GM23338 (cell line): ENCODE results near the gene IMP3. TPM values are rescaled to one million over a fixed set of nuclear protein-coding genes. Genes with fewer than 3 reads are reported as not detected.

Experiments
- ATAC-seq: fragments of 200-7000 bp; cut with Tn5 transposase; 3 replicates; pipeline ENCODE4 v1.9.1; 2020
- DNase-seq: peaks from one replicate; pipeline ENCODE4 v3.0.0-alpha.2; 2015; ENCODE audit warnings: low spot score
- H2AFZ ChIP-seq: fragments of 200-600 bp; sonication (generic); 2 replicates; pipeline ENCODE4 v1.8.0; 2016; ENCODE audit warnings: antibody characterized with exemption, mild to moderate bottlenecking, moderate library complexity
- H3F3A ChIP-seq: fragments of 200-600 bp; sonication (generic); replicated peaks from 2 replicates; pipeline ENCODE4 v1.8.0; 2017; ENCODE audit warnings: antibody characterized with exemption, mixed run types, low read depth
- H3K27ac ChIP-seq: fragments of 200-600 bp; sonication (generic); 2 replicates; pipeline ENCODE4 v1.6.1; 2016; ENCODE audit warnings: low read depth
- H3K27me3 ChIP-seq: fragments of 200-600 bp; sonication (generic); 2 replicates; pipeline ENCODE4 v1.8.0; 2016; ENCODE audit warnings: mild to moderate bottlenecking, mixed run types, moderate library complexity; ENCODE audit not compliant: insufficient read depth
- H3K36me3 ChIP-seq: fragments of 200-600 bp; sonication (generic); 2 replicates; pipeline ENCODE4 v1.8.0; 2016; ENCODE audit warnings: mild to moderate bottlenecking; ENCODE audit not compliant: insufficient read depth
- H3K4me1 ChIP-seq: fragments of 200-600 bp; sonication (generic); 2 replicates; pipeline ENCODE4 v1.8.0; 2016; ENCODE audit warnings: mild to moderate bottlenecking, moderate library complexity; ENCODE audit not compliant: insufficient read depth
- H3K4me2 ChIP-seq: fragments of 200-600 bp; sonication (generic); 2 replicates; pipeline ENCODE4 v1.7.1; 2017; ENCODE audit warnings: mixed run types
- H3K4me3 ChIP-seq: fragments of 200-600 bp; sonication (generic); 2 replicates; pipeline ENCODE4 v1.6.1; 2016; ENCODE audit warnings: mixed run types
- H3K79me2 ChIP-seq: fragments of 200-600 bp; sonication (generic); replicated peaks from 2 replicates; pipeline ENCODE4 v1.8.0; 2017; ENCODE audit warnings: mild to moderate bottlenecking; ENCODE audit not compliant: insufficient read depth
- H3K9me2 ChIP-seq: fragments of 200-600 bp; sonication (generic); 2 replicates; pipeline ENCODE4 v1.8.0; 2017; ENCODE audit not compliant: insufficient read depth
- H4K20me1 ChIP-seq: fragments of 200-600 bp; sonication (generic); replicated peaks from 2 replicates; pipeline ENCODE4 v1.8.0; 2017; ENCODE audit warnings: mild to moderate bottlenecking; ENCODE audit not compliant: insufficient read depth
- H3K27ac Mint-ChIP-seq: 2 replicates; pipeline ENCODE4 v1.8.0; 2020; ENCODE audit warnings: inconsistent platforms, mild to moderate bottlenecking, moderate library complexity, mixed read lengths
- H3K27me3 Mint-ChIP-seq: 3 replicates; pipeline ENCODE4 v1.8.0; 2022; ENCODE audit warnings: low read depth, mild to moderate bottlenecking, moderate library complexity, mixed read lengths, inconsistent platforms; ENCODE audit not compliant: insufficient read depth, poor library complexity
- H3K36me3 Mint-ChIP-seq: 3 replicates; pipeline ENCODE4 v1.8.0; 2021; ENCODE audit warnings: low read depth, mild to moderate bottlenecking, inconsistent platforms, moderate library complexity, mixed read lengths
- H3K4me1 Mint-ChIP-seq: 3 replicates; pipeline ENCODE4 v1.8.0; 2020; ENCODE audit warnings: mild to moderate bottlenecking, inconsistent platforms, mixed read lengths
- H3K4me3 Mint-ChIP-seq: 3 replicates; pipeline ENCODE4 v1.8.0; 2021; ENCODE audit warnings: moderate library complexity, mild to moderate bottlenecking, inconsistent platforms, mixed read lengths
- H3K9me3 Mint-ChIP-seq: 3 replicates; pipeline ENCODE4 v1.8.0; 2020; ENCODE audit warnings: moderate library complexity, mild to moderate bottlenecking, inconsistent platforms, mixed read lengths
- CREB1 ChIP-seq: fragments of 250-450 bp; sonication (Bioruptor Pico); IDR thresholded peaks from 2 replicates; pipeline ENCODE4 v1.5.0; 2020; ENCODE audit warnings: low read depth, mild to moderate bottlenecking, moderate library complexity
- ETS1 ChIP-seq: IDR thresholded peaks from 2 replicates; pipeline ENCODE4 v1.6.1; 2016; ENCODE audit warnings: antibody characterized with exemption
- EZH2 ChIP-seq: fragments of 200-600 bp; sonication (generic); IDR thresholded peaks from one replicate; pipeline ENCODE4 v1.8.0; 2017; ENCODE audit warnings: antibody characterized with exemption, mild to moderate bottlenecking, low read depth; ENCODE audit not compliant: unreplicated experiment
- EZH2phosphoT487 ChIP-seq: fragments of 200-600 bp; sonication (generic); IDR thresholded peaks from one replicate; pipeline ENCODE4 v1.8.1; 2018; ENCODE audit warnings: antibody characterized with exemption; ENCODE audit not compliant: unreplicated experiment
- JUNB ChIP-seq: IDR thresholded peaks from one replicate; pipeline ENCODE4 v1.6.1; 2016; ENCODE audit warnings: antibody characterized with exemption; ENCODE audit not compliant: unreplicated experiment
- NANOG ChIP-seq: IDR thresholded peaks from 2 replicates; pipeline ENCODE4 v1.6.1; 2016; ENCODE audit warnings: antibody characterized with exemption, borderline replicate concordance
- POLR2AphosphoS5 ChIP-seq: IDR thresholded peaks from 2 replicates; pipeline ENCODE4 v1.6.1; 2016; ENCODE audit warnings: antibody characterized with exemption, low read depth
- REST ChIP-seq: IDR thresholded peaks from one replicate; pipeline ENCODE4 v1.6.1; 2018; ENCODE audit warnings: antibody characterized with exemption; ENCODE audit not compliant: unreplicated experiment
- STAT1 ChIP-seq: IDR thresholded peaks from one replicate; pipeline ENCODE4 v1.6.1; 2016; ENCODE audit warnings: antibody characterized with exemption; ENCODE audit not compliant: unreplicated experiment
- ZNF114 ChIP-seq: fragments of 250-450 bp; sonication (Bioruptor Pico); IDR thresholded peaks from 2 replicates; pipeline ENCODE4 v1.5.0; 2020; ENCODE audit warnings: mild to moderate bottlenecking, moderate library complexity
- ZNF331 ChIP-seq: fragments of 250-450 bp; sonication (Bioruptor Pico); IDR thresholded peaks from 2 replicates; pipeline ENCODE4 v1.5.0; 2020; ENCODE audit warnings: low read depth, mild to moderate bottlenecking, moderate library complexity
- ZNF462 ChIP-seq: fragments of 250-450 bp; sonication (Bioruptor Pico); IDR thresholded peaks from 2 replicates; pipeline ENCODE4 v1.5.0; 2020; ENCODE audit warnings: mild to moderate bottlenecking, moderate library complexity
- polyA plus RNA-seq: library from polyadenylated mRNA; unstranded; fragments of >200 nt; fragmentation: Nextera tagmentation; extraction: Ambion mirVana; gene quantifications from 2 replicates; pipeline ENCODE4 v1.2.1, GENCODE V29; 2016
- total RNA-seq: library from RNA; depleted of rRNA; stranded (reverse); fragments of >200 nt; shearing (Covaris generic); gene quantifications from 2 replicates; pipeline ENCODE4 v1.2.3, GENCODE V29; 2014
- TF ChIP-seq, protein P1 (sequence below), 2 experiments: fragments of 200-600 bp in 1 of 2; sonication (generic) in 1 of 2; conservative IDR thresholded peaks; 2 replicates each; pipeline versions ENCODE4 v1.5.1 to v1.6.1; 2016 to 2017; ENCODE audit warnings: antibody characterized with exemption in 2 of 2, low read depth in 2 of 2, mild to moderate bottlenecking in 2 of 2, moderate library complexity in 1 of 2

IMP3 gene
- total and polyA plus RNA-seq, 2 experiments from 2014 or later: 210 to 319 TPM

- H3K36me3 Mint-ChIP-seq: peaks cover 27% of the 10 kb centered on the region
- peak; percentile 32 for DNase-seq
- H3K27me3 ChIP-seq: peaks cover 17% of the 10 kb centered on the region
- ATAC-seq: peak; percentile 15
- peak overlapping the region; percentile 99 for H3K4me2 ChIP-seq
- H3K27me3 Mint-ChIP-seq: peaks cover 39% of the 10 kb centered on the region
- no peaks in the 10 kb centered on the region; the same call in 2 of the 3 replicates for H3K9me3 Mint-ChIP-seq
- peak overlapping the region; percentile 82 for H3K4me3 Mint-ChIP-seq
- H3K27ac ChIP-seq: no peak overlapping the region
- peaks cover 47% of the 10 kb centered on the region for H3K4me1 Mint-ChIP-seq
- peak overlapping the region; percentile 95 for H2AFZ ChIP-seq
- no peak for TF ChIP-seq ZNF462
- no peak for TF ChIP-seq EZH2
- TF ChIP-seq ETS1: no peak
- no peak for TF ChIP-seq STAT1
- TF ChIP-seq, protein P1, sequence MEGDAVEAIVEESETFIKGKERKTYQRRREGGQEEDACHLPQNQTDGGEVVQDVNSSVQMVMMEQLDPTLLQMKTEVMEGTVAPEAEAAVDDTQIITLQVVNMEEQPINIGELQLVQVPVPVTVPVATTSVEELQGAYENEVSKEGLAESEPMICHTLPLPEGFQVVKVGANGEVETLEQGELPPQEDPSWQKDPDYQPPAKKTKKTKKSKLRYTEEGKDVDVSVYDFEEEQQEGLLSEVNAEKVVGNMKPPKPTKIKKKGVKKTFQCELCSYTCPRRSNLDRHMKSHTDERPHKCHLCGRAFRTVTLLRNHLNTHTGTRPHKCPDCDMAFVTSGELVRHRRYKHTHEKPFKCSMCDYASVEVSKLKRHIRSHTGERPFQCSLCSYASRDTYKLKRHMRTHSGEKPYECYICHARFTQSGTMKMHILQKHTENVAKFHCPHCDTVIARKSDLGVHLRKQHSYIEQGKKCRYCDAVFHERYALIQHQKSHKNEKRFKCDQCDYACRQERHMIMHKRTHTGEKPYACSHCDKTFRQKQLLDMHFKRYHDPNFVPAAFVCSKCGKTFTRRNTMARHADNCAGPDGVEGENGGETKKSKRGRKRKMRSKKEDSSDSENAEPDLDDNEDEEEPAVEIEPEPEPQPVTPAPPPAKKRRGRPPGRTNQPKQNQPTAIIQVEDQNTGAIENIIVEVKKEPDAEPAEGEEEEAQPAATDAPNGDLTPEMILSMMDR (conservative IDR thresholded peaks at IDR 0.05; ENCODE audit: low read depth in 2 of 2): no peak
- TF ChIP-seq CREB1 (CRISPR knock-in tag): no peak
- no peak for TF ChIP-seq ZNF114
- TF ChIP-seq JUNB: no peak
- TF ChIP-seq EZH2phosphoT487: no peak
- no peak for TF ChIP-seq ZNF331 (CRISPR knock-in tag)
- TF ChIP-seq NANOG: no peak
- TF ChIP-seq POLR2AphosphoS5: no peak
- TF ChIP-seq REST: no peak
- H3K36me3 ChIP-seq: no peaks in the 10 kb centered on the region
- peaks cover 34% of the 10 kb centered on the region for H3K79me2 ChIP-seq
- H3K4me3 ChIP-seq: peak overlapping the region; percentile 96
- peaks cover 27% of the 10 kb centered on the region for H3K4me1 ChIP-seq
- peaks cover 31% of the 10 kb centered on the region for H3F3A ChIP-seq
- peaks cover 12% of the 10 kb centered on the region; the same call in 1 of the 2 replicates for H4K20me1 ChIP-seq
- no peak overlapping the region for H3K27ac Mint-ChIP-seq
- no peaks in the 10 kb centered on the region for H3K9me2 ChIP-seq
These were observed 6.9 kb upstream of the IMP3 start for GRCh38 chr15:75646944-75647364.
